AG08396 (cell line): ENCODE data around the gene KLF5.
"Not testable (repeated sequence)": the region's sequence is repeated elsewhere in the genome, so short reads cannot be mapped to it uniquely, and the experiment has no call there.

Experiments used
- DNase-seq: peaks from one replicate; pipeline ENCODE4 v3.0.0; 2012; ENCODE audit warnings: low spot score, mixed read lengths

KLF5 gene

DNA sequence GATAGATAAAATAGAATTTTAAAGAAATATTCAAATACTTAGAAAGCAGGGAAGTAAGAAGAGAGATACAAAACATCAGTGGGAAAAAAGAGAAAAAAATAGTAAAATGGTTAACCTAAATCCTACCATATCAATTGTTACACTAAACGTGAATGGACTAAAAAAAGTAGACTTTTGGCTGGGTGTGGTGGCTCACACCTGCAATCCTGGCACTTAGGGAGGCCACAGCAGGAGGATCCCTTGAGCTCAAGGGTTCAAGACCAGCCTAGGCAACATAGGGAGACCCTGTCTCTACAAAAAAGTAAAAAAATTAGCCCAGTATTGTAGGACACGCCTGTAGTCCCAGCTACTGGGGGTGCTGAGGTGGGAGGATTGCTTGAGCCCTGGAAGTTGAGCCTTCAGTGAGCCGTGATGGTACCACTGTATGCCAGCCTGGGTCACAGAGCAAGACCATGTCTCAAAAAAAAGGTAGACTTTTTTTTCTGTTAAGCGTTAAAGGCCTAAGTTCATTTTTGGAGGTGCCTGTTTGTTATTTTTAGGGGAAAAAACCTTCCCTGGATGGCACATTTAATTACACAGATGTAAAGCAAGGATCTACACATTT lies 29.6 kb downstream of the KLF5 start:
- DNase-seq = no peak

DNA sequence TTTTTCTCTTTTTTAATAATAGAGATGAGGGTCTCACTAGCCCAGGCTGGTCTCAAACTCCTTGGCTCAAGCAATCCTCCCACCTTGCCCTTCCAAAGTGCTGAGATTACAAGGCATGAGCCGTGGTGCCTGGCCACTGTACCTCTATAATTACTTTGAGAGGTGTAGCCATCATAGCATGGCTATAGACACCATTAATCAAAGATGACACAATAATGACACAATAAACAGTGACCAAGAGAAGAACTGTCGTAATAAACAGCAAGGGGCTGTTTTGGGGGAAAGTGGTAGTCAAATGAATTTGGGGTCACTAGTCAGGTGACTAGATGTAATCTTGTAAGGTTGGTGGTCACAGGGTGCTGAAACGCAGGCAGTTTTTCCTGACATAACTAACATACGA lies 30.4 kb downstream of the KLF5 start:
- no peak for DNase-seq

DNA sequence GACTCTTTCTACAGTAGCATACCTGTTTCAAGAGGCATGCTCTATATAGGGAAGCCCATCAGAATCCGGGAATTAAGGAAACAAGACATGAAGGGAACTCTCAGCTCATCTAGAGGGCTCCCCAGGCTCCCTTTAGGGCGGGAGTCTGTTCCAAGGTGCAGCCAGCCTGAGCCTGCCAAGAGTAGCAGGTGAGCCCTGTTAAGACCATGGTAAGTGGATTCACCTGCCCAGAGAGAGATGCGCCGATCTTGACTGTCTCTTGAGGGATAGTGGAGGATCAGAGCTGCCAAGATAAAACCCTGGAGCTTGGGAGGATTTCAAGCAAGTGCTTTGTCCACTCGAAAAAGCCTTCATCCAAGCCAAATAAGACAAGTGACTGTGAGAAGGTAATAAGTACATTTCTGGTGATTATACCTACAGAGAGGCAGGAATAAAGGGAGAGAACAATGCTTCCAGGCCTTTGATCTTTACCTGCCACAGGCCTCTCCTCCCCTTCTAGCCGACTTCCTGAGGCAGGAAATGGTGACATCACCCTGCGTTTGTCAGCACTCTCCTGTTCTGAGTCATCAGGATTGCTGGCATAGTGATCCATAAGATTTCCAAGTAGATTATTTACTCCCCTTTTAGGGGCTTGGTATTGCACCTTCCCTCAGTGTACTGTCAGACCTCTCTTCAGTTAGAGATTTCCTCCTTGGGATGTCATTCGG lies 31.5 kb downstream of the KLF5 start:
- DNase-seq = peak; percentile 68

DNA sequence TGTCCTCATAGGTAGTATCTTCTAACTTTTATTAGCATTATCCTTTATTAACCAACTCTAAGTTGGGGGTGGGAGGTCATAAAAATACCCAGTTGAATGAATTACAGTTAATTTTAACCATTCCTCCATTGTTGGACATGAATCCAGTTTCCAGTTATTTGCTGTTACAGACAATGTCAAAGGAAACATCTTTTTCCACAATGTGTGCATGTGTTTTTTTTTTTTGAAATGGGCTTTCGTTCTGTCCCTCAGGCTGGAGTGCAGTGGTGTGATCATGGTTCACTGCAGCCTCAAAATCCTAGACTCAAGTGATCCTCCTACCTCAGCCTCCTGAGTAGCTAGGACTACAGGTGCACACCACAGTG lies 32.0 kb downstream of the KLF5 start:
- no peak for DNase-seq

DNA sequence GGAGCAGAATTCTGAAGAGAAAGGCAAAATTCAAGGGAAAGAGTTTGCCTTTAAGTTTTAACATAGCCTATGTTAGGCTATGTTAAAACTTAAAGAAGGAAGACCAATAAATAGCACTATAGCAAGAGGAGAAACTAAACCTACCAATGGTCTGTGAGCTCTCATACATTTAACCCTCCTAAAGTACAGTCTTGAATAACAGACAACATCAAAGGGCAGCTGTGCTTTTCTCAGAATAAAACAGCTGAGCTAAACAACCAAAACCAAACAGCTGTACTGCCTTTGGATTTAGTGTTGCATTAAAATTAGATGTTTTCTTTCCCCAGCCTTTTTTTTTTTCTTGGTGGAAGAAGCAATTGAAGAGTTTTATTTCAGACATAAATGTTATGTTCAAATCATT lies 34.0 kb downstream of the KLF5 start:
- no peak for DNase-seq

DNA sequence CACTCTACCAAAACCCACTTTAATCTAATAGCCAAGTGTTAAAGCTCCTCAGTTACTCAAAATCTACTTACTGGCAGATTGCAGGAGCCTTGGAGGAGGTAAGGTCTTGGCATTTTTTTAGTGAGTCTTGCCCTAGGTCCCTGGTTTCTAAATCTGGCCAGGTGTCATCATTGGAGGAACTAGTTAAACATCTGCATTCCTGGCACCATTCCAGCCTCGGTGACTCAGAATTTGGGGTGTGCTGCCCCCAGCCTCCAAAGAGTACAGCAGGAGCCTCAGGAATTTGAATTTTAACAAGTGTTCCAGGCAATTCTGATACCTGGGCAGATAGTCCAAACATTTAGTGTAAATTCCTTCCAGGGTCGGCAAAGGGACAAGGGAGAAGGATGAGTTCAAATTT lies 37.4 kb downstream of the KLF5 start:
- DNase-seq = peak; percentile 21

DNA sequence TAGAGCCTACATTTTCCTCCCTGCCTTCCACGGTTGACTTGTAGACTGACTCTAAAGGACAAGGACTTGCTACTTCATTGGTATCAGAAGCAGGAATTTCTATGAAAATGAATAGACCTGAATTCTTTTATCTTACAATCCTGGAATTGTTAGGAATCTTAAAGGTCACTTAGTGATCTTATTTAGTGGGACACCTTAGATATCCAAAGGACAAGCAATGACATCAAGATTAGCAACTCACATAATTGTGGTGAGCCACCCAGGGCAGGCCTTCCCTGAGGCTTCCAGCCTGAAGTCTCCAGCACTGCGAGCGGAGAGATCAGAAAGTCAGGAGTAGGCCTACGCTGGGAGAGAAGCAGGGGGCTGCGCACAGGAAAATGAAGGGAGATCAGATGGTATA lies 37.8 kb downstream of the KLF5 start:
- no peak for DNase-seq

DNA sequence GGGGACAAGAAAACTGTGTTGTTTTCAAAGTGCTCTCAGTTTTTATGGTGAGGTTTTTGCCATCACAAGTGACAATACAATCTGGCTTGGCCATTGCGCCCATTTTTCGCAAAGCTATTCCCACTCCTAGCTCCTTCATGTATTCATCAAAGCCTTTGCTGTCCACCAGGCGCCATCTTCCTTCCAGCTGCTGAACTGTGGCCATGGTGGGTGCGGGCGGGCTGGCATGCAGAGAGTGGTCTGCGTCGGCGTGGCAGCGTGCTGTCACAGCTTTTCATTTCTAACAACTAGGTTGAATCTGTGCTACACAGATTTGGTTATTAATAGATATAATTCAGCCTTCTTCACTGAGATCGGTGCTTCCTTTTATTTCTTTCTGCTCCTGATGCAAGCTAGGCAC lies 42.0 kb downstream of the KLF5 start:
- DNase-seq = not testable (repeated sequence)

DNA sequence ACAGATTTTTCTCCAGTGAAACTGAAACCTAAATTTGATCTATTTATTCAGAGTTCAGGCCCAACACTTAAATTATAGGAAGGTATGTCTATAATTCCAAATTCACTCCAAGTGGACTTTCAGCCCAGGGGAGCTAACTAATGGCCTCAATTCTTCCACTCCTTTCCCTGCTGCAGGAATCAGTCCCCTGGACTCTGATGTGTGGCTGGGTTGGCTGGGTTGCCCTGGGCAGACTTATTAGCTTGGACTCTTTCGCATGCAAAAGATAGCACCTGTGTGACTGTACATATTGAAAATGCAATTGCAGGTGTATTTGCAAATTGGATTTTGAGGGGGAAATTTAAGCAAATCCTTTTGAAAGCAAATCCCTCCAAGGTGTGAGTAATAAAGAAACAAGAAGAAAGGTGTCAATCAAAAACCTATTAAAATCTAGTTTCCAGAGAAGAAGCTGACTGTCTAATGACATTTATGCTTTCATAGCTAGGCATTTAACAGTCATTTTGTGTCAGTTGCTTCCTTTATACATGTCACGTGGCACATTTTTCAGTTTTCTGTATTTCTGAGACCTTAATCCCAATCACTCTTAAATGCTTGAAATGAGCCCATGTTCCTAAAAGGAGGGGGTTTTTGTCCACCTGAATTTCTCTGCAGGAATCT lies 42.7 kb downstream of the KLF5 start:
- DNase-seq = no peak

DNA sequence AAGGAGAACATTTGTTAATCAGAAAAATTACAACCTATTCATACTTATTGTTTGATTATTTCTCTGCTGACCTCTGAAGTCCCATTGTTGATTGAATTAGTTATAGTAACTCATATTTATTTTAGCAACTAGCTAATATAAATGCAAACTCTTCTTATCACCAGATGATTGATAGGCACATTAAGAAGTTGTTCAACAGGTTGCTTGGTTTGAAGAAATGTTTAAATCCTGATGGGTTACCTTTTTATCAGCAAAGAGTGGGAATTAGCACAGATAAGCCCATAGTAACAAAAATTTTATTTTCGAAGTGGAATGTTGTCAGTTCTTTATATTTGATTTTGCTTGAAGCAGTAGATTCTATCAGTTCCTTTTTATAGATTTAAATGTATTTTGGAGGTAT lies 44.4 kb downstream of the KLF5 start:
- no peak for DNase-seq

DNA sequence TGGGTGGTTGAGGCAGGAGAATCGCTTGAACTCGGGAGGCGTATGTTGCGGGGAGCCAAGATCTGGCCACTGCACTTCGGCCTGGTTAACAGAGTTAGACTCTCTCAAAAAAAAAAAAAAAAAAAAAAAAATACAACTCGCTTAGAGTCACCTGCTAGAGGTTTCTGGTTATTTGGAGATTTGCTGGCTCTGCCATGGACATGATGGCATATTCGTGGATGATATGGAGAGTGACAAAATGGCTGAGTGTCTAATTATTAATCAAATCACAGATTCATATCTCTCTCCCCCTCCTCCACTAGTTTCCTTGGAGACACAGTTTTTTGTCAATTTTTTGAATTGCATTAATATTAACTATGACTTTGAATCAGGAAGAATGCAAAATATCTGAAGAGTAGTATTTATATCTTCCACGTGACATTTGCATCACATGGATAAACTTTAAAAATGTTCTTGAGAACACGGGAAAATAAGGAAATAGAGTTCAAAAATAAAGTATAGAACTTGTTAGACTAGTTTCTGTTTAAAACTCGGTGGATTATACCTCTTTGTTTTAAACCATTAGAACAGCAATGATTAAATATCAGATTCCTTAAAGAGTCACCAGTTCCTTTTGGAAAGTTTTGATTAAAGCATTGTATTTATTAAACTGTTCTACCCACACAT lies 47.8 kb downstream of the KLF5 start:
- no peak for DNase-seq

DNA sequence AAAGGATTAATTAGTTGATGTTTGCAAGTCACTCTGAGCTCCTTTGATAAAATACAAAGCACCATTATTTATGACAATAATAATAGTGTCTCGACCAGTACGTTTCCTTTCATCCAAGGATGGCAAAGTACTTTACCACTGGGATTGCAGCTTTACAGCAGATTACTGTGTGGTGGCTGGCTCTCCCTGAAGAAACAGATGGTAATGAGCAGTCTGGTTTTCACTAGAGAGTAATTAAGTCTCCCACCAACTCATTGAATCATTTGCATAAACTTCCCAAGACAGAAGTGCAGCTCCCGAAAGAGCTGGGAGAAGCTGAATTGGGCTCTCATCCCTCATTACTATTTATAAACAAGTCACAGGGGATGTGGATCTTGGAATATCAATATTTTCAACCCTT lies 48.7 kb downstream of the KLF5 start:
- DNase-seq = no peak

DNA sequence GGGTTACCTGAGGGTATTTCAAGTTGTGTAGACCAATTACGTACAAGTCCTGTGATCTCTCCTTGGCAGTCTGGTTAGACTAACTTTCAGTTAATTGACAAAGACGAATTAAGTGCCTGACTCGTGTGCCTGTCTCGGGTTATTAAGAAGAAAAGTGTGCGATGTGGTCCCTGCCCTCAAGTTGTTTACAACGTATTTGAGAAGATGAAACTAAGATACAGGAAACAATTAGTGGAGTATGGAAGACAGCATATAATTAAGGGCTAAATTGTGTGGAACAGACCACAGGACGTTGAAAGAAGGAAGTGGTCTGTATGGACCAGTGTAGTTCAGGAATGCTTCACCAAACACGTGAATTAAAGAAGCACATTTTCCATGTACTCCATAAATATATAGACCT lies 49.2 kb downstream of the KLF5 start:
- DNase-seq = no peak

DNA sequence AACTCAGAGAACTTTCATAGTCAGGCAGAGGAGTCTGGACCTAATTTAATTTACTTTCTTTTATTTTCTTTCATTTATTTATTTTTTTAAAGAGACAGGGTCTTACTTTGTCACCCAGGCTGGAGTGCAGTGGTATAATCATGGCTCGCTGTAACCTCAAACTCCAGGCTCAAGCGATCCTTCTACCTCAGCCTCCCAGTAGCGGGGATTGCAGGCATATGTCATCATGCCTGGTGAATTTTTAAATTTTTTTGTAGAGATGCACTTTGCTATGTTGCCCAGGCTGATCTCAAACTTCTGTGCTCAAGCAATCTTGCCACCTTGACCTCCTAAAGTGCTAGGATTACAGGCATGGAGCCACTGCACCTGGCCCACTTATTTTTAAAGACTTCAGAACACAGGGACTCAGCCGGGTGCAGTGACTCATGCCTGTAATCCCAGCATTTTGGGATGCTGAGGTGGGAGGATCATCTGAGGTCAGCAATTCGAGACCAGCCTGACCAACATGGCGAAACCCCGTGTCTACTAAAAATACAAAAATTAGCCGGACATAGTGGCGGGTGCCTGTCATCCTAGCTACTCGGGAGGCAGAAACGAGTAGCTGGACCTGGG lies 50.6 kb downstream of the KLF5 start:
- DNase-seq = no peak

DNA sequence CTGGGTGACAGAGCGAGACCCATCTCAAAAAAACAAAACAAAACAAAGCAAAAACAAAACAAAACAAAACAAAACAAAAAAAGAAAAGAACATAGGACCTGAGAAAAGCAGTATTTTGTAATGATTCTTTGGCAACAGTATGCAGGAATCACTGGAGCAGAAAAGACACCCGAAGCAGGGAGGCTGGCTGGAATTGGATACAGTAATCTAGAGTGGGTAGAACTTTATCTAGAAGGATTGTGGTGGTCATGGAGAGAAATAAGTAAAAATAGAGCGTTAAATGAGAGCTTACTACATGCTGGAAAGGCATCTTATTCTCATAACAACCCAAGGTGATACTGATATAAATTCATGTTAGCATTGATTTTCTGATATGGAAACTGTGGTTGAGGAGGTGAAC lies 51.2 kb downstream of the KLF5 start:
- no peak for DNase-seq

DNA sequence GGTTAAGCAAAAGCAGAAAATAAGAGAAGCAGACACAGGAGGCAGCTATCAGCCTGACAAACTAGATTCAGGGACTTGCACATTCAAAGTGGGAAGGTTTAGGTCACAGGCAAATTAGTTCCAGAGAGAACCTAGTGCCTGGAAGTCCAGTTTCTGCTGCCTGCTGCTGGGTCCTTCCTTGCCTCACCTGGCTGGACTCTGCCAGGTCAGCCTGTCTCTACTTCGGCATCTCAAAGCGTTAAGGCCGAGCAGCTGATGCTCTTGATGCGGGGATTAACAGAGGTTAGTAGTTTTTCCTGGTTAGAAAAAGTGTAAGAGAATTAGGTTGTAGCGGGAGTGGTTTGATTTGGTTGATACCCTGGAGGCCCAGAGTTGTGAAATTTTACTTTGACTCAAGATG lies 52.0 kb downstream of the KLF5 start:
- DNase-seq = no peak

DNA sequence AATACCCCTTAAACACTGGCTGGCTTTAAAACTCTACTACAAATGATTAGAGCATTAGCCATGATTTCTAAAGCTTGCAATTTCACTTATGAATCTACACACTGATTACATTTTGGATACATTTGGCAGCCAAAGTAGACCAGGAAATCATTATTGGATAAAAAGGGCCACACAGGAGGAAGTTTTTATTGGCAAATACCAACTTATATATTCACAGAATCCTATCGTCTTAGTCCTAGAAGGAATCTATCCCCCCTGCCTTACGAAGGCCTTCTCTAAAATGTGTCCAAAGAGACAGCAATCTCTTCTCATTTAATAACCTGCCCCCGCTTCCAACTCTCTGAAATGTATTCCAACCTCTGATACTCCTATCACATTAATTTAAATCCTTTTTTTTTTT lies 52.5 kb downstream of the KLF5 start:
- DNase-seq = no peak

DNA sequence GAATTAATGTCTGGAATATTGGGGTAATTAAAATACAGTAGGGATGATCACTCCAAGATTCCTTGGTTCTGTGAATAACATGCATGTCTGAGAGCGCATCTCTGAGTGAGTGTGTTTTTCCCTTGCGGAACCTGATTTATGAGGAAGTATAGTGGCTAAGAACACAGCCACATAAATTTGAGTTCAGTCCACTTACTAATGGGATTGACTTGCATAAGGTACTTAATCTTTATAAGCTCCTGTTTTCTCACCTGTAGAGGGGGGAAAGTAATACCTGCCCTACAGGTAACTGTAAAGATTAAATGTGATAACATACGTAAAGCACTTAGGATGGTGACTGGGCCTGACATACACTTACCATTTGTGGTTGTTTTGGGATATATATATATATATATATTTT lies 60.8 kb downstream of the KLF5 start:
- no peak for DNase-seq
